Measurements from ENCODE around the gene SFMBT2.
"Not testable (repeated sequence)": the region's sequence is repeated elsewhere in the genome, so short reads cannot be mapped to it uniquely, and the experiment has no call there.

SFMBT2 gene

DNA sequence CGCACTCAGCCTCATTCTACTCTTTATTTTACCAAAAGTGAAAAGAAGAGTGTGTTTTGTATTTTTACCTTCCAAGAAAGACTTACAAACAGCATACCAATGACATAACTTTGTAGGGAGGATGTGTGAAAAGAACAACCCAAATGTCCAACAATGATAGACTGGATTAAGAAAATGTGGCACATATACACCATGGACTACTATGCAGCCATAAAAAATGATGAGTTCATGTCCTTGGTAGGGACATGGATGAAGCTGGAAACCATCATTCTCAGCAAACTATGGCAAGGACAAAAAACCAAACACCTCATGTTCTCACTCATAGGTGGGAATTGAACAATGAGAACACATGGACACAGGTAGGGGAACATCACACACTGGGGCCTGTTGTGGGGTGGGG lies 228.5 kb downstream of the SFMBT2 start:
- not testable (repeated sequence) for H3K36me3 ChIP-seq (ENCODE audit: insufficient read depth, low read length); H3K4me3 ChIP-seq (ENCODE audit: low read depth, low read length); H3K79me2 ChIP-seq (ENCODE audit: control insufficient read depth, insufficient read depth, low read length, unreplicated experiment); H3K4me1 ChIP-seq (ENCODE audit: control insufficient read depth, insufficient read depth, low read length, unreplicated experiment); H2AFZ ChIP-seq (ENCODE audit: low read length, unreplicated experiment); H3K27me3 ChIP-seq (ENCODE audit: insufficient read depth, low read length); H3K27ac ChIP-seq (ENCODE audit: low read depth, low read length)

DNA sequence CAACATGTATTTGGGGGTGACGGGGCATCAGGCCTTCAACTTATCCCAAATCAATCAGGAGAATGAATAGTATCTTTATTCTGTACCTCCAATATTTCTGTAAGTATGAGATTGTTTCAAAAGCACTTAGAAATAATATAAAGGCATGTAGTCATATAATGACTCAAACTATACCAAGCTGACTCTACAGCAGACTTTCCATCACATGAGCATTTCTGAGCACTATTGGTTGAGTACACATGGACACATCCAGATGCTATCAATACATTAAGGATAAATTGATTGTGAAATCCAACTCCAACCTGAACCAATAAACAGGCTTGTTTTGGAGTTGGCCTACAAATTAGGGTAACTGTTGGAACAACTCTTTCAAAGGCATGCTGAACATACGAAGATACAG lies 229.4 kb downstream of the SFMBT2 start:
- Histone ChIP-seq H3K4me1 (ENCODE audit: control insufficient read depth, insufficient read depth, low read length, unreplicated experiment) (no peaks in the 10 kb centered on the region), H3K79me2 (ENCODE audit: control insufficient read depth, insufficient read depth, low read length, unreplicated experiment) (no peaks in the 10 kb centered on the region), H3K4me3 (ENCODE audit: low read depth, low read length) (no peak overlapping the region), H3K27me3 (ENCODE audit: insufficient read depth, low read length) (no peaks in the 10 kb centered on the region), H3K36me3 (ENCODE audit: insufficient read depth, low read length) (no peaks in the 10 kb centered on the region), H2AFZ (ENCODE audit: low read length, unreplicated experiment) (no peak overlapping the region), H3K27ac (ENCODE audit: low read depth, low read length) (no peak overlapping the region)

DNA sequence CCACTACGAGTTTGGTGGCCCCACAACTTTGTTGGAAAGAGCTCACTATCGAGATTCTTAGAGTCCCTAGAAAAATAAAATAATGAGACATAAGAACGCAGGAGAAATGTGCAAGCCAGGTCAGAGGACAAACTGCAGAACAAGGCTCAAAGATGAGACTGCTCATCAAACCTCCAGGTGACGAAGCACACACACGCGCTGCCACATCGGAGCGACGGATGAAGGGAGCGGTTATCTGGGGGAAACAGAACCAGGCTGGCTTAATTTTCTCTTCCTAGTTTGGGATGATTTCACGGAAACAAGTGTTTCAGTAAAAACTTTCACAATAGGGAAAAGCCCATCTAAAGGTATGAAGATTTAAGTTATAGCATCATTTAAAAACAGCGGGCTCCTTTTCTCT lies 231.3 kb downstream of the SFMBT2 start:
- Histone ChIP-seq H3K4me1 (ENCODE audit: control insufficient read depth, insufficient read depth, low read length, unreplicated experiment) (no peaks in the 10 kb centered on the region), H3K27ac (ENCODE audit: low read depth, low read length) (no peak overlapping the region), H3K79me2 (ENCODE audit: control insufficient read depth, insufficient read depth, low read length, unreplicated experiment) (no peaks in the 10 kb centered on the region), H3K4me3 (ENCODE audit: low read depth, low read length) (no peak overlapping the region), H2AFZ (ENCODE audit: low read length, unreplicated experiment) (no peak overlapping the region), H3K36me3 (ENCODE audit: insufficient read depth, low read length) (no peaks in the 10 kb centered on the region), H3K27me3 (ENCODE audit: insufficient read depth, low read length) (no peaks in the 10 kb centered on the region)

DNA sequence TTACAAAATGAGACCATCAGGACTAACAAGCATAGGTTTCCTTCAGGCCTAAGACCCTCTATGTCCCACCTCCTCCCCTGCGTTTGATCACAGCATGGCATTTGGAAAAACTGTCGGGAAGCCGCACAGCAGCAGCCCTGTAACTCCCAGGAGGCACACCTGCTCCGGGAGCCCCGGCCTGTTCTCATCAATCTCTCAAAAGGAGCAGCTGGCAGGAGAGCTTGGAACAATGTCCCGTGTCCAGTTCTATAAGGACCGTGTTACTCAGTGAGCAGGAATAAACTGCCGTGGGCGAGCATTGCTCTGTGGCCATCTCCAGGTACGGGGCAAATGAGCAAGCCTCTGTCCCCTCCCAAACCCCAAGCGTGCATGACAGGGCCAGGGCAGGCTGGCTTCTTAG lies 236.9 kb downstream of the SFMBT2 start:
- no peaks in the 10 kb centered on the region for H3K36me3 ChIP-seq (ENCODE audit: insufficient read depth, low read length)
- no peak overlapping the region for H3K4me3 ChIP-seq (ENCODE audit: low read depth, low read length)
- H3K27me3 ChIP-seq (ENCODE audit: insufficient read depth, low read length) = no peaks in the 10 kb centered on the region
- no peak overlapping the region for H2AFZ ChIP-seq (ENCODE audit: low read length, unreplicated experiment)
- no peaks in the 10 kb centered on the region for H3K4me1 ChIP-seq (ENCODE audit: control insufficient read depth, insufficient read depth, low read length, unreplicated experiment)
- no peak overlapping the region for H3K27ac ChIP-seq (ENCODE audit: low read depth, low read length)
- no peaks in the 10 kb centered on the region for H3K79me2 ChIP-seq (ENCODE audit: control insufficient read depth, insufficient read depth, low read length, unreplicated experiment)

DNA sequence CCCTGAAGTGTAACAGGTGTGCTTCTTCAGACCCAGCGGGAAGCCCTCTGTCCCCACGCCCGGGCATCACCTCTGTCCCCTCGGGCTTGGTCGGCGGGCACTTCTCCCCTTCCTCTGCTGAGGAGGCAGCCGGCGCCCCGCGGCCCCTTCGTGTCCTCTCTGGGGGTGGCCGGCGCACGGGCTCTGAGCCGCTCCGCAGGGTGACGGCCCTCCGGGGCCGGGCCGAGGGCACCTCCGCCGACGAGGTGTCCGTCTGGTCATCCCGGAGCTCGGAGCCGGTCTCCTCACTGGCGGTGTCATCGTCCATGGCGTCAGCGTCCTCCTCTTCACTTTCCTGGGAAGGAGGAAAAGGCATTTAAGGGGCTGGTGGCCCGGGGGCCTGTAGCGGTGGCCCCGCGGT lies 239.0 kb downstream of the SFMBT2 start:
- Histone ChIP-seq H3K27me3 (ENCODE audit: insufficient read depth, low read length) (no peaks in the 10 kb centered on the region), H2AFZ (ENCODE audit: low read length, unreplicated experiment) (no peak overlapping the region), H3K27ac (ENCODE audit: low read depth, low read length) (no peak overlapping the region), H3K4me3 (ENCODE audit: low read depth, low read length) (no peak overlapping the region), H3K36me3 (ENCODE audit: insufficient read depth, low read length) (no peaks in the 10 kb centered on the region), H3K4me1 (ENCODE audit: control insufficient read depth, insufficient read depth, low read length, unreplicated experiment) (no peaks in the 10 kb centered on the region), H3K79me2 (ENCODE audit: control insufficient read depth, insufficient read depth, low read length, unreplicated experiment) (no peaks in the 10 kb centered on the region)

DNA sequence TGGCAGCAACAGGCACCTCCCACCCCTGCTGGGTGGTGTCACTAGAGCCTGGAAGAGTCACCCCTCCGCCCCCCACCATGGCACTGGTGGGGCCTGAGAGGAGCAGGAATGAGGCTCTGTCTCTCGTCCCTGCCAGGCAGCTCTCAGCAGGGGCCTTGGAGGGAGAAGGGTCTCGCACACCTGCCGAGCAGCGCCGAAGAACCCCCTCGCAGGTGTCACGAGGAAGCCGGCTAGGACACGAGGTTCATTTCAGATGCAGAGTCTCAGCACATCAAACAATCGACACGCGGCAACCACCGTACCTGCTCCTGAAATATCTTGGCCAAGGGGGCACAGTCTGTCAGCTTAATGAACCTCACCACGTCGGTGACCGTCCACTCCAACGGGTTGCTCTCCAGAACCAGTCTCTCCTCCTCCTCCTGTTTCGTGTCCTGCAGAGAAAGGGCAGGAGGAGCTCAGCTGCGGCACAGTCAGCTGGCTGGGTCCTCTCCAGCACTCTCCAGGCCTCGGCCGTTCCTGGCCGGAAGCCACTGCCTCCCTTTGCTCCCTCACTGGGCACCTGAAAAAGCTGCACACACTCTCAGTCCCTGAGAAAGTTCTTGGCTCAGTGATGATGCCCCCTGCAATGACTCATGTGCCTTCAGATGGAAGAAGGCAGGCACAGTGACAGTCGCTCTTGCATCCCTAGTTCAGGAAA lies 240.1 kb downstream of the SFMBT2 start:
- H3K4me1 ChIP-seq (ENCODE audit: control insufficient read depth, insufficient read depth, low read length, unreplicated experiment) = no peaks in the 10 kb centered on the region
- no peaks in the 10 kb centered on the region for H3K36me3 ChIP-seq (ENCODE audit: insufficient read depth, low read length)
- no peak overlapping the region for H3K27ac ChIP-seq (ENCODE audit: low read depth, low read length)
- H2AFZ ChIP-seq (ENCODE audit: low read length, unreplicated experiment) = no peak overlapping the region
- H3K4me3 ChIP-seq (ENCODE audit: low read depth, low read length) = no peak overlapping the region
- no peaks in the 10 kb centered on the region for H3K27me3 ChIP-seq (ENCODE audit: insufficient read depth, low read length)
- H3K79me2 ChIP-seq (ENCODE audit: control insufficient read depth, insufficient read depth, low read length, unreplicated experiment) = no peaks in the 10 kb centered on the region

DNA sequence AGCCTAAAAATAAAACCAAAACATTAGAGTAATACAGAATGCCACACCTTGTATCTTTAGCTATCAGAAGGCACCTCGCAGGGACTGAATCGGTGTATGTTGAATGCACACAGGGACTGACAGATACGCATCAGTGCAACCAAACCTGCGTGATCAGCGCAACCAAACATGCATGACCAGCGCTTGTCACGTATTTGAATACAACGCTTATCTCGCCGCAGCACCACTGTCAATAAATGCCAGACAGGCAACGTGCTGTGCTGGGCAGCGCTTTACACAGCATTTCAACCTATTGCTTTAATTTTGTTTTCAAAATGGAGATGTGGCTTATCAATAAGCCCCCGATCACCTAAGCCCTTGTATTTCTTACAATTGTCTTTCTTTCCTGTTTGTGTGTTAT lies 242.4 kb downstream of the SFMBT2 start:
- H2AFZ ChIP-seq (ENCODE audit: low read length, unreplicated experiment) = no peak overlapping the region
- H3K4me3 ChIP-seq (ENCODE audit: low read depth, low read length) = no peak overlapping the region
- H3K36me3 ChIP-seq (ENCODE audit: insufficient read depth, low read length) = no peaks in the 10 kb centered on the region
- H3K4me1 ChIP-seq (ENCODE audit: control insufficient read depth, insufficient read depth, low read length, unreplicated experiment) = no peaks in the 10 kb centered on the region
- no peaks in the 10 kb centered on the region for H3K27me3 ChIP-seq (ENCODE audit: insufficient read depth, low read length)
- no peaks in the 10 kb centered on the region for H3K79me2 ChIP-seq (ENCODE audit: control insufficient read depth, insufficient read depth, low read length, unreplicated experiment)
- no peak overlapping the region for H3K27ac ChIP-seq (ENCODE audit: low read depth, low read length)

DNA sequence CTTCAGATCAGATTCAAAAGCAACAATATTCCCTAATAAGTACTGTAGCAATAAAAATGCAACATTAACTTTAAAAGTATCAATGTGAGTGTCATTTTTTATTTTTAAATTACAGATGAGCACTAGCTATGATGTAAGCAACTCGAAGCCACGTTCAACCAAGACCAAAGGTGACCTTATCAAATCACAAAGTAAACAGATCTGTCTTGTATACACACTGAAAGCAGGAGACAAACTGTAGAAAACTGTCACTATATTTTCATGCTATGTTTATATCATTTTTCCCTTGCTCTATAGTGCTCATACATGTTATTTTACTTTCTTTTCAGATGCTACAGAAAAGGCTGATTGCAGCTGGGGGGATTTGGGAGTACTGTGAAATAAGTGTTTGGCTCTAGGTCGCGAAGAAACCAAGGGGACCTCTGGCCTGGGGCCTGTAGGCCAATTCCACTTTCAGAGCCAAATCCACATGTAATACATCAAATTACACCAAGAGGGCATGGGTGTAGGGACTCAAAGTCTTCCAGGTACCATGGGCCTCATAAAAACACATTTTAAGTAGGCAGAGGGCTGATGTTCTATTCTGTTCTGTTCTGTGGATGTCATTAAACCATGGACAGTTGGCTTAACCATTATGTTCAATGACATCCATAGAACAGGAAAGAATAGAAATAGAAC lies 245.2 kb downstream of the SFMBT2 start:
- no peaks in the 10 kb centered on the region for H3K79me2 ChIP-seq (ENCODE audit: control insufficient read depth, insufficient read depth, low read length, unreplicated experiment)
- no peaks in the 10 kb centered on the region for H3K36me3 ChIP-seq (ENCODE audit: insufficient read depth, low read length)
- no peak overlapping the region for H3K4me3 ChIP-seq (ENCODE audit: low read depth, low read length)
- H2AFZ ChIP-seq (ENCODE audit: low read length, unreplicated experiment) = no peak overlapping the region
- no peaks in the 10 kb centered on the region for H3K27me3 ChIP-seq (ENCODE audit: insufficient read depth, low read length)
- H3K4me1 ChIP-seq (ENCODE audit: control insufficient read depth, insufficient read depth, low read length, unreplicated experiment) = no peaks in the 10 kb centered on the region
- H3K27ac ChIP-seq (ENCODE audit: low read depth, low read length) = no peak overlapping the region

DNA sequence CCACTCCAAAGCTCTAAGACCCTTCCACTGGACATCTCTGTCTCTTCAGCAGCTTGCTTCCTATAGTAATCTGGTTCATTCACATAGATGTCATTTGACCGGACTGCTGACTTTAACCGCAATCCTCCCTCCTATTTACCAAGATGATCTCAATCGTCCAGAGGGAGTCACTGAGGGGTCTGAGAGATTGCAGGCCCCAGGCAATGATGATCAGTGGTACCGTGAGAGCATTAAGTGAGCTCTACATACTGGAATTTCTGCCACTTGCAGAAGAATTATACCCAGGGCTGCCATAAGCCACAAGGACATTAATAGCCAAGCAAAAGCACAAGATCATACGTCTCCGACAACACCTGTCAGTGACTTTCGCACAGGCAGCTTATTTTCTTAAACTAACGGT lies 245.9 kb downstream of the SFMBT2 start:
- Histone ChIP-seq H3K27ac (ENCODE audit: low read depth, low read length) (no peak overlapping the region), H3K36me3 (ENCODE audit: insufficient read depth, low read length) (no peaks in the 10 kb centered on the region), H2AFZ (ENCODE audit: low read length, unreplicated experiment) (no peak overlapping the region), H3K27me3 (ENCODE audit: insufficient read depth, low read length) (no peaks in the 10 kb centered on the region), H3K79me2 (ENCODE audit: control insufficient read depth, insufficient read depth, low read length, unreplicated experiment) (no peaks in the 10 kb centered on the region), H3K4me1 (ENCODE audit: control insufficient read depth, insufficient read depth, low read length, unreplicated experiment) (no peaks in the 10 kb centered on the region), H3K4me3 (ENCODE audit: low read depth, low read length) (no peak overlapping the region)

DNA sequence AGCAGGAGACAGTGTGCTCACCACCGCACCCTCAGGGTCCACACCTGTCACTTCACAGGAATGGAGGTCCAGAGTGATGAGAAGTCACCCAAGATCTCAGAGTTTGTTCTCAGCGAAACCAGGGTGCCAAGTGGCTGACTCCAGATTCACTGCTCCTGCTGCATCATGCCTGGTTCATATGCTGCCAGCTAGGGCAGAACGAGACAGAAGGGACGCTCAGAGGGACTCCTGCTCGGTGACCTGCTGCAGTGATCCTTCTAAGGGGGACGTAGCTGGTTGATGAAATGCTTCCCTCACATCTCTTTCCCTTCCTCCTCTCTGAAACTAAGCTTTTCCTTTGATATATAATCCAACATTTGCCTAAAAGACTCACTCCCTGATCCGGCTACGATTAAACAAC lies 248.5 kb downstream of the SFMBT2 start:
- H2AFZ ChIP-seq (ENCODE audit: low read length, unreplicated experiment) = no peak overlapping the region
- no peaks in the 10 kb centered on the region for H3K27me3 ChIP-seq (ENCODE audit: insufficient read depth, low read length)
- no peaks in the 10 kb centered on the region for H3K79me2 ChIP-seq (ENCODE audit: control insufficient read depth, insufficient read depth, low read length, unreplicated experiment)
- H3K36me3 ChIP-seq (ENCODE audit: insufficient read depth, low read length) = no peaks in the 10 kb centered on the region
- no peak overlapping the region for H3K27ac ChIP-seq (ENCODE audit: low read depth, low read length)
- H3K4me1 ChIP-seq (ENCODE audit: control insufficient read depth, insufficient read depth, low read length, unreplicated experiment) = no peaks in the 10 kb centered on the region
- H3K4me3 ChIP-seq (ENCODE audit: low read depth, low read length) = no peak overlapping the region

DNA sequence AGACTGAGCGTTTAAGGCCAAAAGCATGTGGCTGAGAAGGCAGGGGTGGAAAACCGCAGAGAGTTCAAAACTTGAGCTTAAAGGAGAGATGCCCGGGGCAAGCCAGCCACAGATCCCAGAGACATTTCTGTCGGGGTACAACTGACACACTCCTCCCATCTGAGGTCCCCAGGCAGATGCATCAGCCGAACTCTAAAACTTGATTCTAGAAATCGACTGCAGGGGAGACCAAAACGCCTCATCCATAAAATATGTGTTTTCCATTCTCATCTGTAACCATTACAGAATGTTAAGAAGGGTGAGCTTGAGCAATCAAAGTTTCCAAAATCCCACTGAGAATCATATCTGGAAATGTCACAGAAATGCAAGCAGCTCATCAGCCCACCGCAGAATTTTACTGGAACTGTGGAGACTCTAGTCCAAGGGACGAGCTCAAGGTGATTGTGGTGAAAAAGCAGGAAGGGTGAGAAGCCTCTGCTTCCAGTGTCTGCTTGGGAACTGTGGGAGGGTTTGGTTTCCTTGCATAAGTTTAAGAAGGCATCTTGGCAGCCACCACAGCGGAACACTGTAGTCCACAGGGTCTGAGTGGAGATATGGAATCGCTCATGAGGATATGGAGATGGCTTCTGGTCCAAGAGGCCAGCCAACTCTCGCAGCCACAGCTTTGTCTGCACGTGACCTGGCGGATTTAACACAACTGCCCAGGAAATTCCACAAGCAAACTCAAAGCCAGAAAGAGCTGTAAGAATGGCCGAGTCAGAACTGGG lies 249.2 kb downstream of the SFMBT2 start:
- H3K79me2 ChIP-seq (ENCODE audit: control insufficient read depth, insufficient read depth, low read length, unreplicated experiment) = no peaks in the 10 kb centered on the region
- H3K36me3 ChIP-seq (ENCODE audit: insufficient read depth, low read length) = no peaks in the 10 kb centered on the region
- H3K27ac ChIP-seq (ENCODE audit: low read depth, low read length) = no peak overlapping the region
- H3K4me1 ChIP-seq (ENCODE audit: control insufficient read depth, insufficient read depth, low read length, unreplicated experiment) = no peaks in the 10 kb centered on the region
- no peaks in the 10 kb centered on the region for H3K27me3 ChIP-seq (ENCODE audit: insufficient read depth, low read length)
- no peak overlapping the region for H3K4me3 ChIP-seq (ENCODE audit: low read depth, low read length)
- H2AFZ ChIP-seq (ENCODE audit: low read length, unreplicated experiment) = no peak overlapping the region
